Raji (cell line): ENCODE data around the gene WSB1.

ENCODE experiments used
- POLR2A ChIP-seq: IDR thresholded peaks from 2 replicates; pipeline ENCODE4 v1.6.1; 2011; ENCODE audit warnings: low read depth, low read length, control low read depth; ENCODE audit not compliant: insufficient read depth

The WSB1 gene

DNA sequence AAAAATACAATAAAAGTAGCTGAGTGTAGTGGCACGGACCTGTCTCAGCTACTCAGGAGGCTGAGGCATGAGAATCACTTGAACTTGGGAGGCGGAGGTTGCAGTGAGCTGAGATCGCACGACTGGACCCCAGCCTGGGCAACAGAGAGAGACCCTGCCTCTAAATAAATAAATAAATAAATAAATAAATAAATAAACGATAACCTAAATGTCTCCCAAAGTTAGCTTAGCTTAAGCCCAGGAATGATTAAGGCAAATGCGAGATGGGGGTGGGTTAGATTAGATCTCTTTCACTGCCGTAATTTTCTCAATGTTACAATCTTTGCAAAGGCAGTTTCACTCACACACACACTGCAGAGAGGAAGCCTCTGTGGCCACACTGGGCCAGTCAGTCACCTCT lies 46.7 kb downstream of the WSB1 start:
- no peak for TF ChIP-seq POLR2A

DNA sequence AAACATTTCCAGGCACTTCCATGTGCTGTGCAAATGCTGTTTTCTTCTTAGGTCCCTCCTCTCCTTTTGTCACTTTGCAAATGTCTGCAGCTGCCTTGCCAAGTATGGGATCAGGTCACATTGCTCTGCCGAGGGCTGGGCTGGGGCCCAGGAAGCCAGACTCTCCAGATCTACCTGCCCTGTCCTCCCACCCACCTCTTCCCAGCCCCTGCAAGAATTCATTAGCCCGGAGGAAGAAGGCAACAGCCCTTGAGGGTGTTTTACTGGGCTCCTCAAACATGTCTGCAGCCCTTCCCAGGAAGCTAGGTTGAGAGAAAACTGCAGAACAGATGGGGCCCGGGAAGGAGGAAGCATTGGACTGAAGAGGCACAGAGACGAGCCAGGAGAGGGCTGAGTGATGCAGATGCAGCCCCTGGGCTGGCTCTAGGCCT lies 47.1 kb downstream of the WSB1 start:
- no peak for TF ChIP-seq POLR2A

DNA sequence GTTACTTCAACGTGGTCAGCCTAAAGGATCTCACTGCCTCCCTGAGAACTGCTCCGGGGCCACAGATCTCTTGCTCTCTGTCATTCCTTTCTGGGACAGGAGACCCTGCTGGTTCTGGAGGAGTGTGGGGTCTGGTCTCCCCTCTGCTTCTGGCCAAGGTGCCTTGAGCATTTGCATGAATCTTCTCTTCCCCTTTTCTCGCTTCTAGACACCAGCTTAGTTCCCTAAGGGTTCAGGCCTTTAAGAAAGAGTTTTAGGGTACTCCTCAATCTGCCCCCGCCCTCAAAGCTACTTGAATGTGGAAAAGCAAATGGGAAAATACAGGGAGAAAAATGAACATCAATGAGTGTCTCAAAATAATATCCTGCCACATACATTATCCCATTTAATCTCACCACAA lies 48.1 kb downstream of the WSB1 start:
- TF ChIP-seq POLR2A, result no peak

DNA sequence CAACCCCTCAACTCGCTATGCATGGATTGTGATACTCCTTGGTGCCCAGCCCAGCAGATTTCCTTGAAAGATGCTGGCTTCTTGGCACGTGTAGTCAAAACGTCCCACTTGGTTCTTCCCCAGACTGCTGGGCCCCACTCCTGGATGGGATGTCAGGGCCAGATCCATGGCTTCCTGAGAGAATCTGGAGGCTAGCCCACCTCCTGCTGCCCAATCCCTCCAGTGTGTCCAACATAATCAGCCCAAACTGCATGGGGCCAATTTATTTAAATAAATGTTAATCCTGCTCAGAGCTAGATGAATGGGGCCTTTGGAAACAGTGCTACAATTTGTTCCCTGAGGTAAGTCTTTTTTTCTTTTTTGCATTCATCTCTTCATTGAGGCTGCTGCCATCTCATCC lies 49.4 kb downstream of the WSB1 start:
- no peak for TF ChIP-seq POLR2A

DNA sequence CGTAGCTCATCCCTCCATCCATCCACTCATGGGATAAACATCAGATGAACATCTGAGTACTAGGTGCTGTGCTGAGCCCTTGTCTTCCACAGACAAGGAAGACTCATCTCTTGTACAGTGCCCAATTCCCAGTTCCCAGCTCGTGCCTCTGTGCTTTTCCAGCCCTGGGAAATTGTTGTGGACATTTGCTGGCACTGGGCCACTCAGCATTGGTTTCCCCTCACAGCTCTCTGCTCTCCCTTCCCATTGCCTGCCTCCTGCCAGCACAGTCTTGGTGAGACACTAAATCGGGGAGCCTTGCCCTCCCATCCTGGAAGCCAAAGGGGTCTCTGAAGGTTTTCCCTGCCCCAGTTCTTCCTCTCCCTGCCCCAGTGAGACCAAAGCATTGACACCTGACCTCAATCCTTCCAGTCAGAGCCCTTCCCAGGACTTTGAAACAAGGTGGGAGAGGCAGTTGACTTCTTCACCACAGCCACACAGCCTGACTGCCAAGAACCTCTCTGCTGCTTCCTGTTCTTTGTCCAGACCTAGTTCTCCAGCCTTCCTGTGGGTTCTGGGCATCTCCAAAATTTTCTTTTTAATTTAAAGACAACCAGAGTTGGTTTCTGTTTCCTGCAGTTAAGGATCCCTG lies 50.2 kb downstream of the WSB1 start:
- TF ChIP-seq POLR2A, result no peak

DNA sequence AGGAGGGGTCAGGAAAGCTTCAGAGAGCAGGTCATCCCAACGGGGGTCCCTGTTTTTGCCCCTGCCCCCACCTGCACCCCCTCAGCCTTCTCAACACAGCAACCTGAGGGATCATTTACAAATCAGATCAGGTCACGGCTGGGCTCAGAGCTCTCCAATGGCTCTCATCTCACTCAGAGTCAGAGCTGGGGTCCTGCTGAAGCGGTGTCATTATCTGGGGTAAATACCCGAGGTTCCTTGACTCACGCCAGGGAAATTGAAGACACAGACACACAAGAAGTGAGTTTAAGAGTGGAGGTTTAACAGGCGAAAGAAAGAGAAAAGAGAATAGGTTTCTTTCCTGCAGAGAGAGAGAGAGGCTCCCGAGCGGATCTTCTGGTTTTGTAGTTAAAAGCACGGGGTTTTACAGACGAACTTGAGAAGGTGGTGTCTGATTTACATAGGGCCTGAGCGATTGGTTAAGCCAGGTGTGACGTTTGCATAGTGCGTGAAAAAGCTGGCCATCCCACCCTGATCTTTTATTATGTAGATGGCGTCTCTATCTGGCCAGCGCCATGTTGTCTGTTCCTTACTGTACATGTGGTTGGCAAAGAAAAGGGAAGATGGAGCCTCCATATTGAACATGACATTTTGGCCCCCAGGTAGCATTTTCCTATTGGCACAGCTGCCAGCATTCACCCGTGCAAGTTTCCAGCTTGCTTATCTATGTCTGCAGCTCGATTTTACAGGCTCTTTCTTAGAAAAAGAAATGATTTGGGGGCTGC lies 51.4 kb downstream of the WSB1 start:
- no peak for TF ChIP-seq POLR2A

DNA sequence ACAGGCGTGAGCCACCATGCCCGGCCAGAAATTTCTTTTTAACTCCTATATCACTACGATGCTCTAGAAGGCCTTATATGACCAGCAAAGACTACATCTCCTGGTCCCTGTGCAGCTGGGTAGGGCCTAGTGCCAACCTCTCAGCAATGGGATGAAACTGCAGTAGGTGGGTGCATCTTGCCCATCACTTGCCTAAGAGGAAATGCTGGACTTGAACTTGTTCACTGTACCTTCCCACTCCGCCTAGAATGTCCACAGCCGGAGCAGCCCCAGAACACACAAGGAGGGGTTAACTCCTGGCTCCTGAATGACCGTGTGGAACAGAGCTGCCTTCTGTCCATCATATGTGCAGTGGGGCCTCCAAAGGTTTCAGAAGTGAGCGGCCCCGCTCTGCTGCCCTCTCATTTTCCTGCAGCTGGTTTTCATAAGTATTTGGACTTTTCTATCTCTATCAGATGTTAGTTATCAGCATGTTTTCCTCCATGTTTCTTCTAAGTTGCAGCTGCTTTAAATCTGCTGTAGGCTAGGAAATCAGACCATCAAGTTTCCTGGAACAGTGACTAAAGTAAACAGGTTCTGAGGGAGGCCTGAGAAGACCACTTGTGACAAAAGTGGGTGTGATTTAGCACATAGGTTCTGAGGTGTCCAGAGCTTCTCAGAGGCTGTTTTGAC lies 52.5 kb downstream of the WSB1 start:
- TF ChIP-seq POLR2A, result no peak

DNA sequence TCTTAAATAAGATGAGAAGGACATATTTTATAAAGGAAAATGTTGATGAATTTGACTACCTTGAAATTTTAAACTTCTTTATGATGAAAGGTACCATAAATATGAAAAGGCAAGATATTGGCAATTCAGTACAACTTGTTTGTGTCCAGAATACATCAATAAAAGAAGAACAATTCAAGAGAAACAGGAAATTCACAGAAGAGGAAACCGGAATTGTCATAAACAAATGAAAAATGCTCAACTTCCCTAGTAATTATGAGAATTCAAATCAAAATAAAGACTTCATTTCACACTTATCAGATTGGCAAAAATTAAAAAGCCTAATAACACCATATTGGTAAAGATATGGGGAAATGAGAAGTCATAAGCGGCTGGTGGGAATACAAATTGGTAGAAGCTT lies 54.3 kb downstream of the WSB1 start:
- TF ChIP-seq POLR2A, result no peak

DNA sequence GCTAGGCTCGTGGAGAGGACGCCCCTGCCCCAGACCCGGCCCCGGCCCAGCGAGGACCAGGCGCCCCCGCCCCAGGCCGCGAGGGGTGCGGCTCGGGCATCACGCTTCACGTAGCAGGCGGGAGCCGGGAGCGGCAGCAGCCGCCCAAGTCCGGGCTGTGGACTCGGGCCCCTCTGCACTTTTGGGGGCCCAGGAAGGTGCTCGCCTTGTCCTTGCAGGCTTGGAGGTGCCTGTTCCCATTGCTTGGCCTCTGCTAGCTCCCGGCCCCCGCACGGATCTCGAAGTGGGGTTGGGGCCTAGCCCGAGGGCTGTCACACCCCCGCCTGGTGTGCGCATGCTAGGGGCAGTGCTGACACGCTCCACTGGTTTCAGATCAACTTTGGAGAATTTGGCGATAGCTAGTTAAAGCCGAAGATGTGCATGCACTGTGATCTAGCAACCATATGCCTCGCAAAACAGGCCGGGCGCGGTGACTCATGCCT lies 55.7 kb downstream of the WSB1 start:
- no peak for TF ChIP-seq POLR2A

DNA sequence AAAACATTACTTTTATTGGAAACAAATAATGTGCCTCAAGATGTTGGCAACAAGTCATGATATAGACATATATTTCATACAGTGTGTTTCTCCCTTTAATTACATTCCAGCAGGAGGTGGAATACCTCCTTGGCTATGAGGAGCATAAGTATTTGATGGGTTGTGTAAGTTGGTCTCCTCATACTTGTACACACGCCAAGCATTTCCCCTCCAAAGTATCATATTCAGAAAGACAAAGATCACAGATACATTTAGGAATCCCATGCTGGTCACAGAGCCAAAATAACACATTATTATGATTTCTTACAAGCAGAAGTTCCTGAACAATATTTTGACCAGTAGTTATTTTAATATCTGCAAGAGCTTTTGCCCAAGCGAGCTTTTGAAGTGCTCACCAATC lies 57.8 kb downstream of the WSB1 start:
- no peak for TF ChIP-seq POLR2A

DNA sequence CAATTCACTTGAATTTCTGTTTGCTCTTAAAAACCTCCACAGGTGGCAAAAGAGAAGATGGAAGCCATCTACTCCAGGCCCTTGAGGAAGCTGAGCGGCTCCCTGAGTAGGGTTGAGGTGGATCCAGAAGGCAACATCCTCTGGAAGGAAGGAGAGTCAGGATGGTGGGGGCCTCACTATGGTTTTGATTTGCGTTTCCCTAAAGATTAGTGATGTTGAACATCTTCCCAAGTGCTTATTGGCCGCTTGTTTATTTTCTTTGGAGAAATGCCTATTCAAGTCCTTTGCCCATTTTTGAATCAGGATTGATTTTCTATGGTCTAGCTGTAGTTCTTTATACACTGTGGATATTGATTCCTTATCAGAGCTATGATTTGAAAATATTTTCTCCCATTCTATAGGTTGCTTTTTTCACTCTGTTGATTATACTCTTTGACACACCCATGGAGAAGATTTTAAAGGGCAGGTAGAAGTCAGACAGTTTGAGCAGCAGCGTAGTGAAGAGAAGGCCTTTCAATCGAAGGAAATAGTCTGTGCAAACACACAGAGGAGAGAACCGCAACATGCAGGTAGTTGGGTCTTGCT lies 58.6 kb downstream of the WSB1 start:
- no peak for TF ChIP-seq POLR2A

DNA sequence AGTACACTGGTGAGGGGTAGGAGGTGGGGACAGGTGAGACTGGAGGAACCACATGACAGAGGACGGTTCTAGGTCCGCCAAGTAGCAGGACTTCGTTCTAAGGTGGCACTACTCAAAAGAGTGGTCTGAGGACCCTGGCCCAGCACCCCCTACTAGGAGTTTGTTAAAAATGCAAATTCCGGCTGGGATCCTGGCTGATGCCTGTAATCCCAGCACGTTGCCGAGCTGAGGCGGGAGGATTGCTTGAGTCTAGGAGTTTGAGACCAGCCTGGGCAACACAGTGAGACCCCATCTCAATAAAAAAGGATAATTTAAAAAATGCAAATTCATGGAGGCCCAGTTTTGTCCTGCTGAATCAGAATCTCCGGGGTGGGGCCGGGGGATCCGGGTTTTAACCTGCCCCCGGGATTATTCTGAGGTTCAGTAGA lies 59.1 kb downstream of the WSB1 start:
- TF ChIP-seq POLR2A, result no peak

DNA sequence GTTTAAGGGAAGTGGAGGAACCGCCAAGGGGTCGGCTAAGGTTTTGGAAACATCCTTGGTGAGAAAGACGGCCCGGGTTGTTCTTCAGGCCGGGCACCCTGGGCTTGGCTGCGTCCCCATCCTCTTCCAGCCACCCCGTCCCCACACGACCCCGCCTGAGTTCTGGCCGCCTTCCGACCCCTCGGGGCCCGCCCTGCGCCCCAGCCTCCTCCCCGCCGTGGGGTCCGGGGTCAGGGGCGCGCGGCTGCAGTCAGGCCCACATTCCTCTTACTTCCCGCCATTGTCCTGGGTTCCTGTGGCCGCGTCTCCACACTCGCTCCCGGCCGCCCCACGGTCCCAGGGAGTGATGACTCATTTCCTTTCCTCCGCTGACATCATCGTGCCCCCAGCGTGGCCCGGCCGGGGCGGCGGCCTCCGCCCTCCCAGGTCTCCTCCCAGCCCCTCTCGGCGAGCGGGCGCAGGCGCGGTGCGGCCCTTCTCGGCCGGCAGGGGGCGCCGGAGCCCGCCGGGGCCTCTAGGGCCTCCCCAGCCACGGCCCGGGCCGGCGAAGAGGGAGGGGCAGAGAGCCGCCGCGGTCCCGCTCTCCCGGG lies 59.6 kb downstream of the WSB1 start:
- peak; percentile 84 for TF ChIP-seq POLR2A

DNA sequence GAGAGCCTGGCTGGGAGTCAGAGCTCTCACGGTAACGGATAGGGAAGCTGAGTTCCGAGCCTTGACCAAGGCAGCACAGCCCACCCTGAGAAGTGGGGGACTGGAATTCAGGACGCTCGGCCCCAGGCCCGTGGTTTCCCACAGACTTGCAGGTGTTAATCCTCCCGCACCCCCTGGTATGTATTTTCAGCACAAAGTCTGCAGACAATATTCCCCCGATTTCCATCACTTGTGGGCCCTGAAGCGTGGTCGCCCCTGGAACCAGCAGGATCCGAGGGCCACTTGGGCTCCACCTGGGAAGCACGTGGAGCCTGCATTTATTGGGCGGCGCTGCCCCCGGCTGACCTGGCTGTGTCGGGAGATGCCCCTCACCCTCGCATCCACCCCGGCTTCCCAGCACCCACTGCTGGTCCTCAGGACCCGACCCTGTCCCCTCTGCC lies 60.2 kb downstream of the WSB1 start:
- TF ChIP-seq POLR2A, result no peak

DNA sequence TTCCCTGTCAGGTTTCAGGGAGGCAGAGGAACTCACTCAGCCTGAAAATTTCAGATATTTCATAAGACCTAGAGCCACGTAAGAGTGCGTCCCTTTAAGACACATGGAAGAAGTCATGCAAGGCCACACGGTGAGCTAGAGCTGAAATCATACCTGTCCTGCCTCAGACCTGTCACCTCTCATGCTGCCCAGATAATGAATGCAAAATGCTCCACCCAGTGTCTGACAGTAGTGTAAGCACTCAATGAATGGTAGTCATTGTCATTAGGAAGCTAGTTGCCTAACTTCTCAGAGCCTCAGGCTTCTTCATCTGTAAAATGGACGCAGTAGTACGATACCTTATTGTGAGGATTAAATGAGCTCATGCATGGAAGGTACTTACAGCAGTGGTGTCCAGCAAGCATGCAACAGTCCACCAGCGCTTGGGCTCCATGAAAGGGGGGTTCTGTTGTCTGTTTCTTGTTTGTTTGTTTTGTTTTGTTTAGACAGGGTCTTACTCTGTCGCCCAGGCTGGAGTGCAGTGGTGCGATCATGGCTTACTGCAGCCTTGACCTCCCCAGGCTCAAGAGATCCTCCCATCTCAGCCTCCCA lies 60.7 kb downstream of the WSB1 start:
- 0 out of 2 replicates have a peak, but pooled peaks have one; percentile 18 for TF ChIP-seq POLR2A
